D341Med (cell line): ENCODE results near the gene KLHL20.
"Not testable (repeated sequence)": the region's sequence is repeated elsewhere in the genome, so short reads cannot be mapped to it uniquely, and the experiment has no call there.

Experiments used
- DNase-seq: peaks from one replicate; pipeline ENCODE4 v3.0.0; 2012; ENCODE audit warnings: low spot score

The KLHL20 gene

DNA sequence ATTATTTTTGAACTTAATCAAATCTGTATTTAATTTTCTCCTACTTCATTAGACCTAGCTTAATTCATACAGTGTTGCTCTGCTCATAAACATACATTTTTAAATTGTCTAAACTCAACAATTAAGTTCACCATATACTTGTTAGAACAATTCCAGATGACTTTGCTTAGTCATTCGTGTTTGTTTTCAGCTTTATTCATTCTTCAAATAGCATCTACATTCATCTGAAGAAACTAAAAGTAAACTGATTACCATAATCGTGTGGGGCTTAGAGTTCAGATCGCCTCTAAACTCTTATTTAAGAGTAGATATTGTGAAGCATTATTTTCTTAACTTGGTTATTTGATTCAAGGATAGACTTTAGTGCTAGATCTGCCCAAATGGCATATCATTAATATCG lies 34.4 kb downstream of the KLHL20 start:
- no peak for DNase-seq

DNA sequence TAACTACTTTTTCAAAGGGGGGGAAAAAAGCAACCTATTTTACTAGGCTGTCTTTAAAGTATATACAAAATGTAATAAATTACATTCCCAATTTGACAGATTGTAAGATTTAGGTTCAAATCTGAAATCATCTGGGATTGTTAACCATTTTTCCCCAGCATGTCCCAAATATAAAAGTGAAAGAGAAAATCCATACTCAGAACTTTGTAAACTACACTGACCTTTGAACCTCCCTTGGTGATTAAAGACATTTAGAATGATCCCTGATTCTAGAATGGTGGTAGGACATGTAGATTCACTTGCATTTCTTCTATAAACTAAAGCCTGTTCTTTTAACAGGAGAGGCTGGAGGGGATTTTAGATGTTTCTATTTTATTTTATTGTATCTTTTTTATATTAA lies 39.0 kb downstream of the KLHL20 start:
- DNase-seq: no peak

DNA sequence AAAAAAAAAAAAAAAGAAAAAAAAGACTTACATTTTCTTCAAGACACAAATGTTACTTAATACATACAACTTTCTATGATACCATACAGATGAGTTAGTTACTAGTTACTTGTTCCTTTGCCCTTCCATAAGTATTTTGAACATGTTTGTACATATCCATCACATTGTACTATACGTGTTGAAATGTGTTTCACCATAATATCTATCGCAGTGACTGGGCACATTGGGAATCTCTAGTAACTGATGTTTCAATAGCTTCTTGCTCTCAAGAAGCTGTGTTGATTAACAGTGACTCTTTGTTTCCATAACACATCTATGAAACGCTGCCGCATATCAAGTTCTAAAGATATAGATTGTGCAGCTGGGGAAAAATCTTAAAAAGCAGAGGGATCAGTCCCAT lies 42.9 kb downstream of the KLHL20 start:
- DNase-seq: no peak

DNA sequence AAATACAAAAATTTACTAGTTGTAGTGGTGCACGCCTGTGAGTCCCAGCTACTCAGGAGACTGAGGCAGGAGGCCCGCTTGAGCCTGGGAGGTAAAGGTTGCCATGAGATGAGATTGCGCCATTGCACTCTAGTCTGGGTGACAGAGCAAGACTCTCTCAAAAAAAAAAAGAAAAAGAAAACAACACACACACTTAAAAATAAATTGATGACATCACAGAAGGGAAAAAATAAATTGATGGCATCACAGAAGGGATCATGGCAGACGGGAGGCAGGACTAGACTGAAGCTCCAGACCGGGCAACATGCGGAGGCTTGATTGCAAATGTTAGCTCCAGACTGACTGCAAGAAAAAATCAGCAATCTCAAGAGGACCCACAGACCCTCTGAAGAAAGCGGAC lies 43.3 kb downstream of the KLHL20 start:
- no peak for DNase-seq

DNA sequence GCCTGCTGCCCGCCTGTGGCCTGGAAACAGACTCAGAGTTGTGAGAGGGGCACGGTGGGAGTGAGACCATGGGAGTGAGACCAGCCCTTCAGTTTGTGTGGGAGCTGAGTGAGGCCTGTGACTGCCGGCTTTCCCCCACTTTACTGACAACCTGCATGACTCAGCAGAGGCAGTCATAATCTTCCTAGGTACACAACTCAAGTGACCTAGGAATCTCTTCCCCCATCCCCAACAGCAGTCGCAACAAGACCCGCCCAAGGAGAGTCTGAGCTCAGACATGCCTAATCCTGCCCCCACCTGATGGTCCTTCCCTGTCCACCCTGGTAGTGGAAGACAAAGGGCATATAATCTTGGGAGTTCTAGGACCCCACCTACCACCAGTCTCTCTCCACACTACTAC lies 44.2 kb downstream of the KLHL20 start:
- no peak for DNase-seq

DNA sequence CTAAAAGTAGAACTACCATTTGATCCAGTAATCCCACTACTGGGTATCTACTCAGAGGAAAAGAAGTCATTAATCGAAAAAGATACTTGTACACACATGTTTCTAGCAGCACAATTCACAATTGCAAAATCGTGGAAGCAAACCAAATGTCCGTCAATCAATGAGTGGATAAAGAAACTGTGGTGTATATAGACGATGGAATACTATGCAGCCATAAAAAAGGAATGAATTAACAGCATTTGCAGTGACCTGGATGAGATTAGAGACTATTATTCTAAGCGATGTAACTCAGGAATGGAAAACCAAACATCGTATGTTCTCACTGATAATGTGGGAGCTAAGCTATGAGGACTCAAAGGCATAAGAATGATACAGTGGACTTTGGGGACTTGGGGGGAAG lies 49.5 kb downstream of the KLHL20 start:
- not testable (repeated sequence) for DNase-seq

DNA sequence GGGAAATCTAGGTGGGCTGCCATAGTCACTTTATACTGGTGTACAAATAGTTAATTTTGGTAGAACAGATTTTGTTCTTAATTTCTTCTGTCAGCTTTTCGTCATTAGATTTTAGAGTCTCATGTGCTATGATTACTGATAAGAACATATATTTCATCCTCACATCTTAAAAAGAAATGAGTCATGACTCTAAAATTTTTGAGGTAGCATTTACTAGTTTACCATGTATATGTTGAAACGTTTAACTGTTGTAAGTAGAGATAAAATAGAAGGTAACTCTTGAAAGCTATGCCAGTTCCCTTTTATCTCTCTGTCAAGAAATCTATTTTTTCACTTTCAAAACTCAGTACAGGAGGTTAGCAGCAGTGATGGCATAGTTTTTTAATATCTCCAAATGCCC lies 53.4 kb downstream of the KLHL20 start:
- DNase-seq: no peak

DNA sequence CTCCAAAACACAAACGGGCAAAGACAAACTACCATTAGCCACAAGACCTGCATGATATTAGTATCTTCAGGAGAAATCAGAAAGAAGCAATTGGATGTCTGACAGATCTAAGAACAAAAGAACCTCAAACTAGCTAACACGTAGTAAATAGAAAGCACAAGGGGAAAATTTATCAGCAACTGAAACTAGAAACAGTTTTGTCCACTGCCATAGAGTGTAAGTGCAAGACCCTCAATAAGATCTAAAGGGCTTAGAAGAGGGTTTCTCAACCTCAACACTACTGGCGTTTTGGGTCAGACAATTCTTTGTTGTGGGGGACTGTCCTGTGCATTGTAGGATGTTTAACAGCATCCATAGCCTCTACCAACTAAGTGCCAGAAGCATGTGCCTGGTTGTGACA lies 54.0 kb downstream of the KLHL20 start:
- no peak for DNase-seq

DNA sequence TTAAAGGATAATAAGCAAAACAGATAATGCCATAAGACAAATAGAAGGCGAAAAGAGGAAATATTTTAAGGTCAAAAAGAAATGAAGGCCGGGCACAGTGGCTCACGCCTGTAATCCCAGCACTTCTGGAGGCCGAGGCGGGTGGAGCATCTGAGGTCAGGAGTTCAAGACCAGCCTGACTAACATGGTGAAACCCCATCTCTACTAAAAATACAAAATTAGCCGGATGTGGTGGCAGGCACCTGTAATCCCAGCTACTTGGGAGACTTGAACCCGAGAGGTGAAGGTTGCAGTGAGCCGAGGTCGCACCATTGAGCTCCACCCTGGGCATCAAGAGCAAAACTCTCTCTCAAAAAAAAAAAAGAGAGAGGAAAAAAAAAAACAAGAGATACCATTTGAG lies 55.5 kb downstream of the KLHL20 start:
- not testable (repeated sequence) for DNase-seq

DNA sequence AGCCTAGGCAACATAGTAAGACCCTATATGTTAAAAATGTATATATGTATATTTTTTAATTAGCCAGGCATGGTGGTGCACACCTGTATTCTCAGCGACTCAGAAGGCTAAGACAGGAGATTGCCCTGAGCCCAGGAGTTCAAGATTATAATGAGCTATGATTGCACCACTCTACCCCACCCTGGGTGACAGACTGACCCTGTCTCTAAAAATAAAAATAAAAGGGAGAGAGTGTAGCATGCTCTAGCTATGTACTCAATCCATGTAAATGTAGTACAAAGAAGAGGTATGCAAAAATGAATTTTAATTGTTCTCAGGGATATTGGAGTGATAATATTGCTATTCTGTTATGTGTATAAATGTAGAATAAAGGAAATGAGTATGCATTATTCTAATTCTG lies 56.8 kb downstream of the KLHL20 start:
- no peak for DNase-seq

DNA sequence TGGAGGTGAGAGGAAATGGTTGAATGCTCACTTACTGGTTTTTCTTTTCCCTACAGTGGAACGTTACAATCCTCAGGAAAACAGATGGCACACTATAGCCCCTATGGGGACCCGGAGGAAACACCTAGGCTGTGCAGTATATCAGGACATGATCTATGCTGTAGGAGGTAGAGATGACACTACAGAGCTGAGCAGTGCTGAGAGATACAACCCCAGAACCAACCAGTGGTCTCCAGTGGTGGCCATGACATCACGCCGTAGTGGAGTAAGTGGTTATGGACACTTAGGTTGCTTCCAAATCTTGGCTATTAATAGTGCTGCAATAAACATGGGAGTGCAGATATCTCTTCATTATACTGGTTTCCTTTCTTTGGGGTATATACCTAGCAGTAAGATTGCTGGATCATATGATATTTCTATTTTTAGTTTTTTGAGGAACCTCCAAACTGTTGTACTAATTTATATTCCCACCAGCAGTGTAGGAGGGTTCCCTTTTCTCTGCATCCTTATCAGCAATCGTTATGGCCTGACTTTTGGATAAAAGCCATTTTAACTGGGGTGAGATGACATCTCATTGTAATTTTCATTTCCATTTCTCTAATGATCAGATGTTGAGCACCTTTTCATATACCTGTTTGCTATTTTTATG lies 60.9 kb downstream of the KLHL20 start:
- DNase-seq: no peak

DNA sequence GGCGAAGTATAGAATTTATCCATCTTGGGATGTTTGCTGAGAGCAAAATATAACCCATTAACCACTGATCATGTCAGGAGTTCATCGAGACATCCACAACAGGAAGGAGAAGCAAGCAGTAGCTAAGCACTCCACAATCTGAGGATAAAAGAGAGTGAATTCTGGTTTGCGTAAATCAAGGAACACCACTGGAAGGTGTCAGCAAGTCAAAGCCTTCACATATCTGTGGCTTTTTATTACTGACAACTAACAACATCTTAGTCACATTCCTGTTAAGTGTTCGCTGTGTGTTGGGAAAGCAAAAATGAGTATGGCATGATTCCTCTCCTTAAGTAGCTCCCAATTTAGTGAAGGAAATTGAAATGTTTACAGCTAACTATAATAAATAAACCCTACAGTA lies 65.2 kb downstream of the KLHL20 start:
- no peak for DNase-seq

DNA sequence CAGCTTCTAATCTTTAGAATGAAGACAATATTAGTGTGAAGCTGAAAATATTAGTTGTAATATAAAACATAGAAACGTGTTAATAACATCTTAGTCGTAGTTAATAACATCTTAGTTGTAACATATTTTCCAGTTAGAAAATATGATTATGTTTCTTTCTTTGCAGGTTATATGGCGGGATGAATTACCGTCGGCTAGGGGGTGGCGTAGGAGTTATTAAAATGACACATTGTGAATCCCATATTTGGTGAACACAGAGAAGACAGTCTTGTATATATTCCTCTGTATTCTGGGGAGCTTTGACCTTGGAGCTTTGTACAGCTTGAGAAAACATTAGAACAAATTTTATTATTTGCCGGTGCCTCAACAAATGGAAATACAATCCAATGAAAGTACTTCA lies 70.2 kb downstream of the KLHL20 start:
- DNase-seq: no peak

DNA sequence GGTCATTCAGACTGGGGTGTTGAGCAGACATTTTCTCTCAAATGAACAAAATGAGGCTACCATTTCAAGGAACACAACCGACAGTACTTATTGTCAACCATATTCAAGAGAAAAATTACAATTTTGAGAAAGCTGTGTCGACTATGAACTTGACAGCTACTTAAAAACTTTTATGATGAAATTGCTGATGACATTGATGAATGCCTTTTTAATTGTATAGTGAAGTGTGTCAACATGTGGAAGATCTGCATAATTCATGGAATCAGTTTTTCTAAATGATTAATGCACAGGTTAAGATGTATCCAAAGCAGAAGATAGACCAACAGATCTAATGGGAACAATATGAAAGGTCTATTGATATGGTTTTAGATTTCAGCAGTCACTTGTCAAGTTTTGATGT lies 75.1 kb downstream of the KLHL20 start:
- DNase-seq: no peak

DNA sequence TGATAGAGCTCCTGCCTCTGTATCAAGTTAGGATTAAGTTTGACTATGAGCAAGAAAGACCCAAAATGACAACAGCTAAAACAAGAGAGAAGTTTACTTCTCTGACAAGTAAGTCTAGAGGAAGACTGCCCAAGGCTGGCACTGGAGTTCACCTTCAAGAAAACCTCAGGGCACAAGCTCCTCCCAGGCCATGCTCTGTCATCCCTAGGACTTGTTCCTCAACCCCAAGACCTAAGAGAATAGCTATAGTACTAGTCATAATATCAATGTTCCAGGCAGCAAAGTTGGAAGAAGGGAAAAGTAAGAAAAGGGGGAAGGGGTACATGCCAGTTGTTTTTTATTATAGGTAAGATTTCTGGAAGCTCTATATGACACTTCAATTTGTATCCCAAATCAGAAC lies 83.3 kb downstream of the KLHL20 start:
- DNase-seq: no peak

DNA sequence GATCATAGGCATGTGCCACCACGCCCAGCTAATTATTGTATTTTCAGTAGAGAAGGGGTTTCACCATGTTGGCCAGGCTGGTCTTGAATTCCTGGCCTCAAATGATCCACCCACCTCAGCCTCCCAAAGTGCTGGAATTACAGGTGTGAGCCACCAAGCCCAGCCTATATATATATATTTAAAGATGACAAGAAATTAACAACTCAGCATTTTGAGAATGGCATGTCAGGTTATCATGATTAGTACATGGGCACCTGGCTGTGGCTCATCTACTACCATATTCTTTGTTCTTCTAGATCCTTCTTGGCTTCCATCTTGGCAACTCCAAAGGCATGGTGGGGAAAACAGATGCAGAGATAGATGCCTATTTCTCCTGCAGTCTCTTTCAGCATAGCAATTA lies 85.2 kb downstream of the KLHL20 start:
- not testable (repeated sequence) for DNase-seq

DNA sequence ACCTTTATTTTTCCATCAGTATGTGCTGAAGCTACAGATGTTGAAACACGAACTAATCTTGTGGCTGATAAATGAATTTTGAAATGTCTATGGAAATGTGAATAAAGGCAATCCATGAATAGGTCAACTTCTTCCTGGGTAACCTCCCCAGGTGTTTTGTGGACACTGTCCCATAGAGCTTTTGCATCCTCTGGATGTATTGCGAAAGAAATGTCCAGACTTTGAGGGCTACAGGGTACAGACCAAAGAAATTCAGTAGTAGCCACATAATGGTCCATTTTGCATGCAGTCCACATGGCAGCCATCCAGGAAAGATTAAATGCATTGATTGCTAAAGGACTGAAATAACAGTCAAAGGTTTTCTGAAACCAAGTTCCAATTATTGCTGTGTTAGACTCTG lies 88.2 kb downstream of the KLHL20 start:
- DNase-seq: no peak

DNA sequence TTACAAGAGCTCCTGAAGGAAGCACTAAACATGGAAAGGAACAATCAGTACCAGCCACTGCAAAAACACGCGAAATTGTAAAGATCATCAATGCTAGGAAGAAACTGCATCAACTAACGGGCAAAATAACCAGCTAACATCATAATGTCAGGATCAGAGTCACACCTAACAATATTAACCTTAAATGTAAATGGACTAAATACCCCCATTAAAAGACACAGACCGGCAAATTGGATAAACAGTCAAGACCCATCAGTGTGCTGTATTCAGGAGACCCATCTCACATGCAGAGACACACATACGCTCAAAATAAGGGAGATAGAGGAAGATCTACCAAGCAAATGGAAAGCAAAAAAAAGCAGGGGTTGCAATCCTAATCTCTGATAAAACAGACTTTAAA lies 98.9 kb downstream of the KLHL20 start:
- DNase-seq: not testable (repeated sequence)

DNA sequence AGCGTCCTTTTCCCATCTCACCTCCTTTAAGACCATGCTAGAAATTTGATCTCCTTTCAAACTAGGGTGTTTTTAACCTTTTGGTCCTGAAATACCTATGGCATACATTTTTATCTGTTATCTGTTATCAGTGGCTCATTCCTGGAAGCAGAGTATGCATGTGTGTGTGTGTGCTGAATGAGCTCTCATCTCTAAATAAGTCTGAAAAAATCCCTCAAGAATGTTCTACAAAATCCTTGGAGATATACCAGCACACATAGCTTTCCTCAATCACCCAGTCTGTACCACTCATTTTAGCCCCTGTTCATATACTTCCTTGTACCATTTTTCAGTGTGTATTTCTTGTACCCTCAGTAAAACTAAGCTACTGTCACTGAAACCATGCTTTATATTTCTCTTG lies 103.7 kb downstream of the KLHL20 start:
- DNase-seq: no peak

DNA sequence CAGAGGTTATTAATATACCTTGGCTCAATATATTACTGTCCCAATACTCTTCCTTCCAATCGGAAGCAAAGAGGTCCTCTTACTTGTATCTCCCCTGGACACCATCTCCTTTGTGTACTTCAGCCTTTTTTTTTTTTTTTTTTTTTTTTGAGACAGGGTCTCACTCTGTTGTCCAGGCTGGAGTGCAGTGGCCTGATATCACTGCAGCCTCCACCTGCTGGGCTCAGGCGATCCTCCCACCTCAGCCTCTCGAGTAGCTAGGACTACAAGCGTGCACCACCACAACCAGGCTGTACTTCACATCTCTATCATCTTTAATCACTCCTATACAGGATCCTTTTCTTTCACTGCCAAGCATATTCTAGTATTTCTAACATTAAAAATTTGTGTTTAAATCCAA lies 106.9 kb downstream of the KLHL20 start:
- no peak for DNase-seq

DNA sequence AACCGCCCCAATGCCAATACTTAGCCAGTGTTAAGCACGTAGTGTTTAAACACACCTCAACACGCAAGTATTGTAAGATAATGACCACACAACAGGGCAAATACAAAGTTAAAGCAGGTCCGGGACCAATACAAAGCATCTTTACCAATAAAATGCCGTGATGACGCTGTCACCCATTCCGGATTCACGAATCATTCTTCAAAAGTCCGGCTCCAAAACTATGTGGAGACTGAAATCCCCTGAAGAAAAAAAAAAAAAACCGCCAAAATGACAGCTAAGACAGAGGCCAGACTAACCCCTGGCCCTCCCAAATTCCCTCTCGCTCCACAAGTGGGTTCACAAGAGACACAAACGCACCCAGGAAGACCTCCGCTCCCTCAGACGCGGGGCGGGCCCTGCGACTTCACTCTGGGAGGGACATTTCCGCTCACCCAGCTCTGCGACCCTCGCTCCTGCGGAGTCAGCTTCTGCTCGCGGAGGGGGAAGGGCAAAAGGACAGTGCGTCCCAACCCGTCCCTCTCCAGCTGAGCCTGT lies 109.1 kb downstream of the KLHL20 start:
- DNase-seq: no peak

DNA sequence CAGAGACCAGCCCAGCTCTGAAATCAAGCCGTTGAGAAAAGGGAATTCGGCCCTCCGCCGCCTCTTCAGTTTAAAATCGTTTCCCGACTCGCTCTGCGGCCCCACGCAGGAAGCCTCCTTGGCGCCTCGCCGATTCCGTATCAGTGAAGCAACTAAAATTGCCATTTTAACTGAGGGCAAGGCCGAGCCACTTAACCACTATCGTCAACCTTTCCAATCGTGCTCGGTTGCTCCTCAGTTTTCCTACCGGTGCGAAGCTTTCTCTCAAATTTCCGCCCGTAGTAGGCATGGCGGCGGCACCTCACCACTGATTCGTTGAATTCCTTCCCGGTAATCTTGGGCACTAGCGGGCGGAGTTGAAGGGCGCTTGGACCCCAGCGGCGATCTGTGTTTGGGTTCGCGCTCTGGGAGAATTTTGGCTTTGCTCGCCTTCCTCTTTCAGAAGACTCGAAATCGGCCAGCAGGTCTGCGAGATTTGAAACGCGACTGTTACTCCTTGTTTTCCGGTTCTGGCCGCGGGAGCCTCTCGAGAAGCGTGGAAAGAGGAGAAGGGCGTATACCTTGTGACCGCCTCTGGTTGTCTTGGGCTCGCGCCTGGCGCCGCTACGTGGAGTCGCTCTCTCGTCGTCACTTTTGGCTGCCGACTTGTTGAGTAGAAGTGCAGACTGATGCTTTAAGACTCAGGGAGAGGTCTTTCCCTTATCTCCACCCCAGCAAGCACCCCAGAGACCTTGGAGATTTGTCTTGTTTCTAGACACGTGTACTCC lies 109.7 kb downstream of the KLHL20 start, which contains the start of the genes CENPL and DARS2:
TSS of gene CENPL (minus strand) at position 569 of the 767 bp plus-strand sequence. CDS start 13,584 bp downstream, outside the sequence.
TSS of gene DARS2 (plus strand) at position 359 of the 767 bp plus-strand sequence. CDS start 557 bp downstream, outside the sequence.
- peak; percentile 91 for DNase-seq

DNA sequence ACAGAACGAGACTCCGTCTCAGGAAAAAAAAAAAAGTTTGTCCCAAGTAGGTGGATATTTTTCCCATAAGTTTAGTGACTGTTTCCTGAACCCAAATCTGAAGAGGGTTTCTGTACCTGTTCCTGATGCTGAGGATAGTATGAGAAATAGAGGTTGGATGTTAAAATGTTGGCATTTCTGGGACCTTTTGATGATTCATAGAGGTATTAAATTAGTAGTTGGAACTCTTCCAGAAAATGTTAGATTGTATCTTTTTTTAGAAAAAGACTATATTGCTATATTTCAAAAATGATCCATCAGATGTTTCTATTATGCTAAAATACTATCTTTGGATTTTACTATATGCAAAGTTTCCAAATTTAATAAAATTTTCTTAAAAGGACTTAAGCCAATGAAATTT lies 112.8 kb downstream of the KLHL20 start:
- no peak for DNase-seq
